ENCODE data around the gene GJC2. TPM values are rescaled to one million over a fixed set of nuclear protein-coding genes. Genes with fewer than 3 reads are reported as not detected.

The GJC2 gene
- polyA plus RNA-seq, 1 donor: 1.2 TPM

DNA sequence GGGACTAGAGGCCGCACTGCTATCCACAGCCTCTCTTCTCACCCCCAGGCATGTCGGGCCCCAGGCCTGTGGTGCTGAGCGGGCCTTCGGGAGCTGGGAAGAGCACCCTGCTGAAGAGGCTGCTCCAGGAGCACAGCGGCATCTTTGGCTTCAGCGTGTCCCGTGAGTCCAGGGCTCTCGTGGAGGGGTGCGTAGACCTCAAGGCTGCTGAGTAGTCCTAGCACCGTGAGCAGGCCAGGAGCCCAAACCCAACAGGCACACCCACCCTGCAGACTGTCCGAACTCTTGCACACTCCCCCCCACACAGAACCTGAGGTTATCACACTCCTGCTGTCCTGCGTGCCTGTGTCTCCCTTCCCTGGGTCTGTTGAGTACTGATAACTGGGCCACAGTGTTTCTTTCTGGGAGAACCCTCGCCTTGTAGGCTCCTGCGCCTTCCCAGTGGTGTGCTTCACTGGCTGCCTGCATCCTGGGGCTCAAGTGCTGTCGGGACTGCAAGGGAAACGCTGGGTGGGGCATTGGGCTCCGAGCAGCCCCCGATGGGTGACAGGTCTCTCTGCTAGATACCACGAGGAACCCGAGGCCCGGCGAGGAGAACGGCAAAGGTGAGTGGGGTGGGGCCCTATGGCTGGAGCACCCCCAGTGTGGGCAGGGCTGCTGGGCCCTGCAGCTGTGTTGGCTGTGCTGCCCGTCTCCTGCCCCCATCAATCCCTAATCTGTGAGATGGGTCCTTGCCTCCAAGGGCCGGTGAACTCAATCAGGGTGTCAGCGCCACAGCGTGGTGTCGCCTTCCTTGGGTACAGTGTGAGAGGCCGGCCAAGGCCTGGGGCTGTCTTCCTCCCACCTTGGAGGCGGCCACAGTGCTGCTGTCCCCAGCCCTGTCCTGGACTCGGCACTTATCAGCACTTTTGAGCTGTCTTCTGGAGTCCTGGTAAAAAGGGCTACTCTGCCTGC, 4.0 kb upstream of the GJC2 start:
- no peak for DNase-seq

DNA sequence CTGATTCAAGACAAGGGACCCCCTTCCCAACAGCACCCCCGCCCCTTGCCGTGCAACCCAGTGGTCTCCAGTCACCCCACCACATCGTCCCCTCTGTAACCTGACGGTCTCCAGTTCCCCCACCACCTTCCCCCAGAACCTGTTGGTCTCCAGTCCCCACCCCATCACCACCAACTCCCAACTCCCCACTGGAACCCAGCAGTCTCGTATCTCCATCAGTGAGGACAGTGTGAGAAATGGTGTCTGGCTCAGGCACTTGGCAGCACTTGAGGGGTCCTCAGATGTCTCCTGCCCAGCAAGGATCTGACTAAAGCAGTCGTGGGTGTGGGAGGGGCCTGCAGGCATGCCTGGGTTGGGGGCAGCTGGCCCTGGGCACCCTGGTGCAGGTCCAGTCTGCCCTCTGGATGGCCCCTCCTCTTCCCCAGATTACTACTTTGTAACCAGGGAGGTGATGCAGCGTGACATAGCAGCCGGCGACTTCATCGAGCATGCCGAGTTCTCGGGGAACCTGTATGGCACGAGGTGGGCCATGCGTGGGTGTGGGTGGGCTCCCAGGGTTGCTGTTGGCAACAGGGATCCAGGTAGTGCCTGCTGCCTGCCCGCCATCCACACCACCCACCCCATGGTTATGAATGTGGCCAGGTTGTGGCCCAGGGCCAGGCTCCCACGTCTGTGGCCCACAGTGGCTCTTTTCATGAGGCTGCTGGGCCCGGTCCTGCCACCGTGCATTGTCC, 3.1 kb upstream of the GJC2 start:
- DNase-seq: no peak

DNA sequence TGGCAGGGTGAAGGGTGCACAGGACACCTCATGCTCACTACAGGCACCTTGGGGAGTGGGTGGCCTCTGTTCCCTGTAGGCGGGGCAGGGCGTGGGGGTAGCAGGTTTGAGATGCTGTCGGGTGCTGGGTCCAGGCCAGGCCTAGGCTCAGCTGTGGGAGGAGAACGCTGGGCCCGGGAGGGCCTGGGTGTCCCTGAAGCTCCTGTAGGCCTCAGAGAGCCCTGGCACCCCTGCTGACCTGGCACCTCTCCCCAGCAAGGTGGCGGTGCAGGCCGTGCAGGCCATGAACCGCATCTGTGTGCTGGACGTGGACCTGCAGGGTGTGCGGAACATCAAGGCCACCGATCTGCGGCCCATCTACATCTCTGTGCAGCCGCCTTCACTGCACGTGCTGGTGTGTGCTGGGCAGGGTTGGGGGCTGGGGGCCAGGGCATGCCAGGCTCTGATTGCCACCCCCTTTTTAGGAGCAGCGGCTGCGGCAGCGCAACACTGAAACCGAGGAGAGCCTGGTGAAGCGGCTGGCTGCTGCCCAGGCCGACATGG, 2.5 kb upstream of the GJC2 start:
- no peak for DNase-seq

DNA sequence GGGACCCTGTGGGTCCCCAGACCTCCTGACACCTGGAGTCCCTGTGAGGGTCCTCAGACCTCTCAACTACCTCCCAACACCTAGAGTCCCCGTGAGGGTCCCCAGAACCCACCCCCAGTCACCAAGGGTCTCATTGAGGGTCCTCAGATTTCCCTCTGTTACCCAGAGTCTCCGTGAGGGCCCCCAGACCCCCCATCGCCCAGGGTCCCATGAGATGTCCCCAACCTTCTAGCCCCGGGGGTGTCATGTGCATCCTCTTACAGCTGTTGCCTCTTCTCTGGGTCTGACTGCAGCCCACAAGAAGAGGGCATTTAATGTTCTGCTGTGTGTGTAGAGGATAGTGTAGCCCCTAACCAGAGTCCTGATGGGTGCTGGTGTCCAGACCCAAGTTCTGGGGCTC, 2.0 kb upstream of the GJC2 start:
- DNase-seq: no peak

DNA sequence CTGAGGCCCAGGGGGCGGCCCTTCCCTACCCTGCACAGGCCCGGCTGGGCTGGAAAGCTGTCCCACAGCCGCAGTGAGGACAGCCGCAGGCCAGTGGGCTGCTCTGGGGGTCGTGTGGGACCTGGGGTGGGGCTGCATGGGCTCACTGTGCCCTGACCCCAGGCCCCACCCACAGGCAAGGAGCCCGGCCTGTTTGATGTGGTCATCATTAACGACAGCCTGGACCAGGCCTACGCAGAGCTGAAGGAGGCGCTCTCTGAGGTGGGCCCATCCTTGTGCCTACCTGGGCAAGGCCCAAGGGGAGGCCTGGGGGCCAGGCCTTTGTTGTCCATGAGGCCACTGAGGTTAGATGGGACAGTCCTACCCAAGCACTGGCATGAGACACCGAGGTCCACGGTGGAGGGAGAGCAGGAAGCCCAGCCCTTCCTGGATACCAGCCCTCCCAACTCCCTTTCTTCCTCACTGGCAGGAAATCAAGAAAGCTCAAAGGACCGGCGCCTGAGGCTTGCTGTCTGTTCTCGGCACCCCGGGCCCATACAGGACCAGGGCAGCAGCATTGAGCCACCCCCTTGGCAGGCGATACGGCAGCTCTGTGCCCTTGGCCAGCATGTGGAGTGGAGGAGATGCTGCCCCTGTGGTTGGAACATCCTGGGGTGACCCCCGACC, 1.4 kb upstream of the GJC2 start:
- no peak for DNase-seq

DNA sequence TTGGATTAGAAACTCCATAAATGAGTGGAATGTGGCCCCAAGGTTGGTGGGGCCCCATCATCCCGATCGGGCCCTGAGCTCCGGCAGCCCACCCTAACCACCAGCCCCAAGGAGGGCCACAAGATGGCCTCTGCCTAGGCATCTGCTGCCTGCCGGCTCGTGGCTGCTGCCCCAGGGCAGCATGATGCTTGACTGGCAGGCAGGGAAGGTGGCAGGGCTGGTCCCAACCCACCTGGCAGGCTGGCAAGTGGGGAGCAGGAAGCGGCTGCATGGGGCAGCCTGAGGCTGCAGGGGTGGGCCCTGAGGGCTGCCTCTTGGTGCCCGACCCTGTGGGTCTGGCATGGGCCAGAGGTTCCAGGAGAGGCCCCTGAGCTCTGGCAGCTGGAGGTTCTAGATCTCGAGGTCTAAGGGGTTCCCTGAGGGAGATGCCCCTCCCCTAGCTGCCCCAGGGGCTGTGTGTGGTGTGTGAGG, 760 bp upstream of the GJC2 start:
- no peak for DNase-seq

DNA sequence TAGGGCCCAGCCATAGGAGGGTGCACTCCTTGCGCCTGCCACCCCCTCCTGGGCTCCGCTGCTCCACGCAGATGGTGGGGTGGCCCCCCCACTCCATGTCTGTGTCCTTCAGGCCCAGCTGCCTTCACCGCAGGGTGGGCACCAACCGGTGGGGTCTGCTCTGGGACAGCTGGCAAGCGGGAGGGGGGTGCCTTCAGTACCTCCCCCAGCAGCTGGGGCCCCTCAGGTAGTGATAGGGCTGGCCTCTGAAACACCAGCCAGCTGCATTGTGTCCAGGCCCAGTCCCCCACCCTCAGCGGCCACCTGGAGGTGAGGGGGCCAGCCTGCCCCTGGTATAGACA, 360 bp downstream of the GJC2 start:
- no peak for DNase-seq

DNA sequence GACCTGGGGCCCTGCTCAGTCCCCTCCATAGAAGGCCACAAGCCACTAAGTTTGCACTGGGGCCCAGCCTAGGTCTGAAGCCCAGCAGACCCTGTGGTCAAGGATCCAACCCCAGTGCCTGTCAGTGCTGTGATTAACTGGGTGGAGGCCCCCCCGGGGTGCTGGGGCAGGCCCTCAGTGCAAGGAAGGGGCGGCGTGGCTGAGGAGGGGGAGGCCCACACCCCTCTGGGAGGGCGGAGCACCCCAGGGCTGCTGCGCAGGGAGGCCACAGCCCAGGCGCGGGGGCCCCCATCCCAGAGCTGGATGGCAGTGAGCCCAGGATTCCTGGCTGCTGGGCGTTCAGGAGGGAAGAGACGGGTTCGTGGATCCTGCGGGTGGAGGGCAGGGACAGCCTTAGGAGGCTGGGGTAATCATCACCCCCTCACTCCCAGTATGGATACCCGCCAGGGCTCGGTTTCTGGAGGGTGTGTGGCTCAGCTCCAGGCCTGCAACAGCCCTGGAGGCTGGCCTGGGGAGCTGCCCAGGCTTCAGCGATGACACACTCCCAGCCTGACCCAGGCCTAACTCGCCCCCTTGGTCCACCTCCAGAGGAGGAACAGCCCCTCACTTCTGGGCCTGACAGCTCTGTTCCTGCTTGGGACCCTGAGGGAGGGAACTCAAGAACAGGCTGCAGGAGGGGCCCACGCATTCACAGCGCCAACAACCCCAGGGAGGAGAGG, 890 bp downstream of the GJC2 start:
- DNase-seq: peak; percentile 72

DNA sequence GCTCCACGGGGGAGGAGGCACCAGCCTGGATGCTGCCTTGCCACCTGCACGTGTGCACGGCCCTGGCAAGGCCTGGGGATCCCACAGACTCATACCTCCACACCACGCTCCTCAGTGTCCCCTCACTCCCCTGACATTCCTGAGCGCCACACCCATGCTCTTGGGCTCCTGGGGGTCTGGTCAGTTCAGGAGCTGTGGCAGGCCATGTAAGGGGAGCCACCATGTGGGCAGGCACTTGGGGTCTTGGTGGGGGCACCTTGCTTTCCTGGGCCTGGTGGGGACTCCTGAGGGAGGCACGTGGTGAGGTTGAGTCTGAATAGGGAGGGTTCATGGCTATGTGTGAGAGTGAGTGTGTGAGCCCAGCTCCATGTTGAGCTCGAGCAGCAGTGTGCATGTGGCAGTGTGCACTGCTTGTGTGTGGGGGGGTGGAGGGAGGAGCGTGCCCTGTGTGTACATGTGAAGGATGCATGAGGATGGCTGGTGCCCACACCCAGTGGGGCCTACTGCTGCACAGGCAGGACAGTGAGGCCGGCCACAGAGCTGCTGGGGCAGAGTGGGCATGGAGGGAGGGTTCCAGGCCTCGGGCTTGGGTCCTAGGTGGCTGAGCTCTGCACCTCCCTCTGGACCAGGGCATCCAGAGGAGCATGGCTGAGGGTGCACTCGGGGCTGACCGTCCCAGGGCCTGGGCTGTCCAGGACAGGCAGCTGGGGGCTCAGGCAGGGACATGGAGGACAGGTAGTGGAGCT, 1.6 kb downstream of the GJC2 start:
- DNase-seq: no peak

DNA sequence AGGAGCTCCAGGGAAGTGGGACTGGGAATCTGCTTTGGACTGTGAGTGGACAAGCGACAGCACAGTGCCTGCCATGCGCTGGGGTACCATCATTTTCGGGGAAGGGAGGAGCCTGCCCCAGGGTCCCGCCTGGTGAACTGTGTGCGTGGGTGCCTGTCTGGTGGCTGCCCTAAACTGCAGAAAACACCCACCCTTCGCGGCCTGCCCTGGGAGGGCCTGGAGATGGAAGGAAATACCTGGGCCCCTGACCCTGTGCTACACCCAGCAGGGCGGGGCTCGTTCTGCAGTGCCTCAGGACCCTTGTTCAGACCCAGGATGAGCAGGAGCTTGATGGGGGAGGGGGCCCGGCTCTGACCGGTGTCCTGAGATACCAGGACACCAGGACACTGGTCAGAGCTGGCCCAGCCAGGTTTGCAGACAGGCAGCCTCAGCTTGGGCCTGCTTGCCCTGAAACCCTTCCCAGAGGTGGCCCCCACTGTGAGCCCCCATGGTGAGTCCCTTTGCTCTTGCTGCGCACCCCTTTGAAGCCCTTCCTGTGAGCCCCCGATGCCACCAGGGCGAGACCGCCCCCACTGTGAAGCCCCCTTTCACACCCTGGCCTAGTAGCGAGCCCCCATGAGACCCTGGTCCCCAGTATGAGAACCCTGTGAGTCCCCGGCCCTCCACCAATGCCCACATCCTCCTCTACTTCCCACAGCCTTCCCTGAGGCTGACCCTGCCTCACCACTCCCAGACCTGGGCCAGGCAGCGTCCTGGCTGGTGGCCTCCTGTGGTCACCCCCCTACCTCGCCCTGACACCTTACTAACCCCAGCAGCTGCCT, 2.6 kb downstream of the GJC2 start:
- DNase-seq: no peak

DNA sequence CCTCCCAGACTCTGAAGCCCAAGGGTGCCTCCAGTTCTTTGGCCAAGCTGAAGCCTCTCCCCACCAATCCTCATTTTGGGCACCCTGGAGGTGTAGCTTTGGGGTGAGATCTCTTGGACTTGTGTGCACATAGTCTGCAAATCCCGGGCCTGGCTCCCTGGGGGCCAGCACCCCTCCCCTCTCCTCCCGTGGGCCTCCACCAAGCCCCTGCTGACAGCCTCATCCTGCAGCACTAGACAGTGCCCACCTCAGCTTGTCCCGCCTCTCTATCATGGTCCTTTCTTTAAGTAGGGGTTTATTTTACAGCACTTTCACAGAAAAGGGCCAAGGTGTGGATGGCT, 3.2 kb downstream of the GJC2 start:
- DNase-seq: no peak

DNA sequence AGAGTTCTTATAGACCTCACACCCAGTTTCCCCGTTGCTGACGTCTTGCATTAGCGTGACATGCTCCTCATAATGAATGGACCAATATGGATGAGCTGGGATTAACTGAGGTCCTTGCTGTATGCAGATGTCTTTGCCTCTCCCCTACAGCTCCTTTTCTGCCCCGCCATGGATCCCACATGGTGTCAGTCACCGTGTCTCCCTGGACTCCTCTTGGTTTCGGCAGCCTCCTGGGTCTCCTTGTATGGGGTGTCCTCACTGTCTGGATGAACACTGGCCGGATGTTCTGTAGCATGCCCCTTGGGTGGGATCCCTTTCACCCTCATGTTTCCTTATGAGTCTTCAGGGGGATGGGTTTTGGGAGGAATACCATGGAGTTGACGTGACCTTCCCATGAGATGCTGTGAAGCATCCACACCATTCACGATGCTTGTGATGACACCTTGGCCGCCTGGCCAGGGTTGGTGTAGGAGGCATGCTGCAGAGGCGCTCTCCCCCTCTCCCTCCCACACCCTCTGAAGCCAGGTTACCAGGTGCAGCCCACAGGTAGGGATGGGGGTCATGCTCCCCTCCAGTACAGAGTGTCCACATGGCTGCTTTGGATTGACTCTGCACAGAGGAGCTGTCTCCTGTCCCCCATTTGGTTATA, 4.4 kb downstream of the GJC2 start:
- no peak for DNase-seq

DNA sequence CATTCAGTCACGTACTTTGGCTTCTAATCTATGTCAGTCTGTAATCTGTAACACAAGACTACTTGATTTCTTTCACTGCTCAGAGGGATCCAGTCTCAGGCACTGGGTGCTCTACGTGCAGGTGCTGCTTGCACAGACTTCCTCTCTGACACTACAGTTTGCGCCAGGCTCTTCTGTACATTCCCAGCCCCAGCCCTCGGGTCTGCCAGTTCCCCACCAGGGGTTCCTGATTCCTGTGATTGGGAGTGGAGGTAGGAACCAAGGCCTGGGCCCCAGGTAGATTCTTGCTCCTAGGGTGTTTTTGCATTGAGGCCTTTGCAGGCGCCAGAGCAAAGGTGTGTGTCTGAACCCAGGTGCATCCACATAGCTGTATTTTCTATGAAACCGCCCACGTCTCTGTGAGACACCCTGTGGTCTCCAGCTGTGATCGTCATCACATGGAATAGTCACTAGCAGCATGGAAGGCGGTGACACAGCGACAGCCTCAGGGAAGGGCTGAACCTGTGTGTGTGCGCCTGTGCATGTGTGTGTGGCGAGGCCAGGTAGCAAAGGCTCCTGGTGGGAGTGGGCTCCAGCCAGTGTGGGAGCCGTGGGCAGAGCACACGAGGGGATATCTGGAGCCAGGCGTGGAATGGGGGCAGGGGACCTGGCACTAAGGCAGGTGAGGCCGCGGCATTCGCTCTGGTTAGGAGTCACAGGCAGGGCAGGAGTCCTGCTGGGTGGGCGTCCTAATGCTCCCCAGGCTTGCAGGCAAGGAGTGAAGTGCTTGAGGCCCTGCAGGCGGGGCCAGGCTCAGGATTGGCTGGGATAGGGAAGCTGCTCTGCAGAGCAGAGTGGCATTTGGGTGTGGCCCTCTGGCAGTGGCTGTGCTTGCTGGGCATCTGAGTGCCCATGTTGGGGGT, 5.2 kb downstream of the GJC2 start:
- DNase-seq: no peak

DNA sequence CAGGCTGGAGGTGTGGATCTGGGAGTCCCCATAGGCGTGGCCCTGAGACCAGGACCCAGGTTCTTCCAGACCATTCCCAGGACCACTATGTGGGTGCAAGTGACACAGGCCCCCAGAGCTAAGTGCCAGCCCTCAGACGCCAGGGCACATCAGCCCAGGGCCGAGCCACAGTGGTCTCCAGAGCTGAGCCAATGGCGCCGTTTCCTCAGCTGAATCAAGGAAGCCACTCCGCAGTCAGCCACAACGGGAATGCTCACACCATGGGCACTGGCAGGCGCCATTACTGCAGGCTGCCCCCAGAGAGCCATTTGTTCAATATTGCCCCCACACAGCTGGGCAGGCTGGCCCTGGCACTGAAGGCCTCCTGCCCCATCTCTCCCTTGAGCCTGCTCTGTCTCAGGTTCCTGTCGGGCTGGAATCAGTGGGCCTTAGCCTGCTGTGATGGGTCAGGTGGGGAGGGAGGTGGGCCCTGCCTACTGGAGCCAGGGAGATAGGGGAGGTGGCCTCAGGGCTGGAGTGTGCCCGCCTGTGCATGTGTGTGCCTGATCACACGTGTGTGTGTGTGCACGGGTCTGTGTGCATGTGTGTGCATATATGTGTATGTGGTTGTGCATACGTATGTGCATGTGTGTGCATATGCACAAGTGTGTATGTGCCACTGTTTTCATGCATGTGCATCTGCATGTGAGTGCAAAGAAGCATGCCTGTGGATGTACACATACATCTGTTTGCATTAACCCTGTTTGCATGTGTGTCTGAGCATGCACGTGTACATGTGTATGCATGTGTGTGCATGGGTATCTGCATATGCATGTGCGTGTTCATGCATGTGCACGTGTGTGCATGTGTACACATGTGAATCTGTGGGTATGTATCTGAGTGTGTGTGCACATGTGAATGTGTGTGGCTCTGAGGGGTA, 6.1 kb downstream of the GJC2 start:
- DNase-seq: no peak

DNA sequence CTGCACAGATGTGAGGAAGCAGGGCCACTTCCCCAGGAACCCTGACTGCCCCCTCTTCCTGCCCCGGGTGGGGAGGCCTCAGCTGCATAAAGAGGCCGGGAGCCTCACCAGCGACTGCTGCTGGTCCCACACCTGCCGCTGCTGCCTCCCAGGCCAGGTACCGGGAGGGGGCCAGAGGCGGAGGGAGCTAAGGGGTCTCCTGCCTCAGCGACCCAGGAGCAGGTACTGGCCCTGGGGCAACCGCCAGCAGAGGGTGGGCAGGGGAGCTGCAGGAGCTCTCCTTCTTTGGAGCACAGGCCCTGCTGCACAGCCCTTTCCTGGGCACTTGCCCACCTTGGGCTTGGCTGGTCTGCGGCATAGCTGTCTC, 6.8 kb downstream of the GJC2 start:
- no peak for DNase-seq

DNA sequence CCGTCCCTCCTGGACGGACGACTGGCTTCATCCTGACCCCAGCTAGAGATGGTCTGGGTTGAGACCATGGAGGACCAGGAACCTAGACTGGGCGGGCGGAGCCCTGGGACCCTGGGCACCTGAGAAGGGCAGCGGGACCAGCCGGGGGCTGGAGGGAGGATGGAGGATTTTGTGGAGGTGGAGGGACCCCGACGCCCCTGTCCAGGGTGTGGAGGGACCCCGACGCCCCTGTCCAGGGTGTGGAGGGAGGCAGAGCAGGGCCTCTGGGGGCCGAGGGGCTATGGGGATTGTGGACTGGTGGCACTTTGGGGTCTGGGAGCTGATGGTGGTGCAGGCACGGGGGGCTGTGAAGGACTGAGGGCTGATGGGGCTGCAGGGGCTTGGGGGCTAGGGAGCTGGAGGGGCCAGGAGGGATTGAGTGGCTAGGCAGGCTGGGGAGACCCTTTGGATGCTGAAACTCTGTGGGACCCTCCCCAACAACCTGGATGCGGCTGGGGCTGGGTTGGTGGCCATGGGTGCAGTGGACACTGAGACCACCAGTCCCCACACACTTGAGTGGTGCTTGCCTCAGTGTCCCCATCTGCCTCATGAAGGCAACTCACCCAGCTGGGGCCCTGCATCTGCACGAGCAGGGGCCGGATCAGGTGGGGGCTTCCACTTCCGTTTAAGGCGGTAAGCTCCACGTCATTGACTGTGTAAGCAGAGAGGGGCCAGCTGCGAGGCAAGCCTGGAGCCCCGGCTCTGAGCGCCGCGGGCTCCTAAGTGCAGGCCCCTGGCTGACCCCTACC, 7.4 kb downstream of the GJC2 start:
- no peak for DNase-seq

DNA sequence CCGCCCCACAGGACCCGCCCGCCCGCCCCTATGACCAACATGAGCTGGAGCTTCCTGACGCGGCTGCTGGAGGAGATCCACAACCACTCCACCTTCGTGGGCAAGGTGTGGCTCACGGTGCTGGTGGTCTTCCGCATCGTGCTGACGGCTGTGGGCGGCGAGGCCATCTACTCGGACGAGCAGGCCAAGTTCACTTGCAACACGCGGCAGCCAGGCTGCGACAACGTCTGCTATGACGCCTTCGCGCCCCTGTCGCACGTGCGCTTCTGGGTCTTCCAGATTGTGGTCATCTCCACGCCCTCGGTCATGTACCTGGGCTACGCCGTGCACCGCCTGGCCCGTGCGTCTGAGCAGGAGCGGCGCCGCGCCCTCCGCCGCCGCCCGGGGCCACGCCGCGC, 8.0 kb downstream of the GJC2 start:
- DNase-seq: no peak
